GM19463 (cell line): ENCODE data around the gene C16orf90.
"Not testable (repeated sequence)": the region's sequence is repeated elsewhere in the genome, so short reads cannot be mapped to it uniquely, and the experiment has no call there.

Source experiments
- ATAC-seq: cut with Tn5 transposase; IDR thresholded peaks from one replicate; pipeline ENCODE4 v1.9.1; 2021; ENCODE audit warnings: mild to moderate bottlenecking, moderate library complexity; ENCODE audit not compliant: unreplicated experiment

The C16orf90 gene, protein sequence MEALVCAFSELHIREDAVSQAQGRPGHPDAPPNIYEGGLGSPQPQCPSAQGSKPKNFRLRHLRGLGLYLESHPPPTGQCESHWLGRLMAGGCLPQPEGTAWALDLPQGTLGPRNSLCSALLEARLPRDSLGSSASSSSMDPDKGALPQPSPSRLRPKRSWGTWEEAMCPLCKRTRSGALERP

DNA sequence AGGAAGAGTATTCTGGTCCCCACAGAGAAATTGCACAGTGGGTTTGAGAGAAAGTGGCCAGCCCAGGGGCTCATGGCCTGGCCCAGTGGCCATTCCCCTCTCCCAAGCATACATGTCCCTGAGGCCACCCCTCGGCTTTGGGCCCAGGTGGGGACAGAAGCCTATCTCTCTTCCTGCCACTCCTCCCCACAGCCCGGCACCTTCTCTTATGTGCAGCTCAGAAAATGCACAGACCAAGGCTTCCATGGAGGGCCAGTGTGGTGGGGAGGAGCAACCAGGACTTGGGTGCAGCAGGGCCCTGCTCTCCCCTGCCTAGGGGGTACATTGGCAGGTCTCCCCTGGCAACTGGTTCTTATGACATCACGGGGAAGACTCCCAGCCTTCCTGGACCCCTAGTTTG lies at the start of gene C16orf90:
C16orf90 (minus strand) TSS at position 314 of the 400 bp plus-strand sequence; CDS start at position 246, 68 bp downstream.
- ATAC-seq: no peak

DNA sequence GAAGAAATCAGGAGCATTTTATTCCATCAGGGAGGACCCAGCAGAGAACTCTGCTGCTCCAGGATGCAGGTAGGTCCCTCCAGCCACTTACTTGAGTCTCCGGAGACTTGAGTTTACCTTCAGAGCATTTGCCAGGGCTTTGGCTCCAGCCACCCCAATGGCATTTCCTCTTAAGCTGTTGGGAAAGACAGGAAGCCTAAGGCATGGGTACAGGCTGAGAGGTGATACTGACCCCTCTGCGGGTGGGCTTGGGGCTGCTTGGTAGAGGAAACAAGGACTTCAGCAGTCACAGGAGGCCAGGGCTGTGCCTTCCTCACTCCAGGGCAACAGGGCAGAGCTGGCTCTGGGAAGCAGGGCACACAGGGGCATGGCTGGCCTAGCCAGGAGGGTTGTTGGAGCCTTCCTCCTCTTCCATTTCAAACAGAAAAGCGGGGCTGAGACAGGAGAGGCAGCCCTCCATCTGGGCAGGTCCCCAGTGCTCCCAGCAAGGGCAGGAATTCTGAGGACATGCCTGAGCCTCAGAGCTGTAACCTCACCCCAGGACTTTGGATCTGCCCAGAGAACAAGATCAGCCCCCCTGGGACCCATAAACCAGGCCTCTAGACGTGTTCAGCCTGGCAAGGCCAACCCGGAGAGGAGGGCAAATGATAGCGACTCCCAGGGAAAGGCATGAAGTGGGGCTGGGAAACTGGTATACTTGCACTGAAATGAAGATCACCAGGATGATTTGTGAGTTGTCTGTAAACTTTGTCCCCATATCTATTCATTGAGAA lies 47.5 kb upstream of the C16orf90 start:
- no peak for ATAC-seq

DNA sequence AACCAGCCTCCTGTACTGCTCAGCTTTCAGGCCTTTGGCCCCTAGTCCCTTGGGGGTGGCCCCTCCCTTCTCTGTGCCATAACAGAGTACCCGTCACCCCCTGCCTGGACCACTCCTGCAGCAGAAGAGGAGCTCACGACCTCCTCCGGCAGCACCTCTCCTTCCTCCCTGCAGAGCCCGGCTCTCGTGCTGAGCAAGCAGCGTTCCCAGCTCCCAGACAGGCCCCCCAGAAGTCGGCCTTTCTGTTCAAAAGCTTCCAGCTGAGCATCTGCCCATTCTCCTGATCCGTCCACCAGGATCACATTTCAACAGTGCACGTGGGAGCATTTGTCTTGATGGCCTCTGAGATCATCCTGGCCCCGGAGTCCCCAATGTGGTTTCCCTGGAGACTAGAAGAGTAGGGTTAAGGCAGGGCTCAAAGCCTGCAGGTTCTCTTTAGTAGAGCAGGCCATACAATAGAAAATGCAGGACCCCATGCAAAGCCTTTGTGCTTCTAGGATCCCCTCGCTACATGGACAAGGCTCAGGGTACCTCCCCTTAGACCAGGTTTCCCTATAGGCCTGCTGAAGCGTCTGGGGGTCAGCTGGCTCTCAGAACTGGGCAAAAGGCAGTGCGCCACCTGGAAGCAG lies 46.4 kb upstream of the C16orf90 start:
- no peak for ATAC-seq

DNA sequence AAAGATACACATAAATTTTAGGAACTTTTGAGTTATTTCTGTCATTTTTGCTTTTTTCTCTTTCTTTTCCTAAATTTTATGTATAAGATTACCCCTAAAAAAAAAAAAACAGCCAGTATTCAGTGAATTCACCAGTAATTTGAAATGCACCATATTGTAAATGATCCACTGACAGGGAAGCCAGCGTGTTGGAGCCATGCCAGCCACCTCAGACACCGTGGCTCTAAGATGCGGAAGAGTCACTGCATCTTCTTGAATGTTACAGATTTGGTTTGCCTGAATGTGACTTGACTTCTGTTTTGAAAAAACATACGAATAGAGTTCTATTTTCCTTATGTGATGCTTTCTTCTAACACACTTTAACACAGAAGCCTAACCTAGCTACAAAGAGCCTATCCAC lies 42.9 kb upstream of the C16orf90 start:
- ATAC-seq: no peak

DNA sequence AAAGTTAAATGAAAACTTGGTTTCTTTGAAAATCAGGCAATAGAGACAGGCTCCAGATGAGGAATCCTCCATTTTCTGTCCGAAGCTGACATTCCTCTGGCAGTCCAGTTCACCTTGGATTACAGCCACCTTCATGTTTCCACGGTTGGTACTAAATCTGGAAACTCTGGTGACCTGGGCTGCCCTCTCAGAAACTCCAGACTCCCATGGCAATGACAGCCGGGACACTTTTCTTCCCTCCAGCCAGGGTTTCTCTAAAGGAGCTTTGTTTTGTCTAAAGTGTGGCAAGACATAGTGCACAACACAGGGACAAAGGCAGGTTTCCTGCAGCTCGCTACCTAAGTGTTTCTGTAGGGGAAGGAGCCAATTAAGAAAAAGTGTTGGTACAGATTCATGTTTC lies 41.6 kb upstream of the C16orf90 start:
- ATAC-seq: no peak

DNA sequence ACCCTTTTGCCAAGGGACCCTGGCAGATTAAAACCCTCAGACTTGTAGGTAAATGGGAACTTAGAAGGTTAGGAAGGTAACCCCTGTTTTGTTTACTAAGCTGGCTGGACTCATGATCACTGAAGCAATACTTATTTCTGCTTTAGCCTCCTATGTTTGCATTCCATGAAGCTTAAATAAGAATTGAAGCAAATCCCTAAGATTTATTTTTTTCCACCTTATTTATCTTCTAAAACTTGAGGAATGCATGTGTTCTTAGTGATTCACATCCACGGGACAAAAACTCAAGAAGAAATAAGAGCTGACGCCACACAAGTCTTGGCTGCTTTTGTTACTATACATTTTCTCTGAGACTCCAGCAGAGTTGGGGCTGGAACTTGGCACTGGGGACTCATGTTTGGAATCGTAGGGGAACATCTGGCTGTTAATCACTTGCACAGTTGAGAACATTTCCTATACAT lies 41.0 kb upstream of the C16orf90 start:
- no peak for ATAC-seq

DNA sequence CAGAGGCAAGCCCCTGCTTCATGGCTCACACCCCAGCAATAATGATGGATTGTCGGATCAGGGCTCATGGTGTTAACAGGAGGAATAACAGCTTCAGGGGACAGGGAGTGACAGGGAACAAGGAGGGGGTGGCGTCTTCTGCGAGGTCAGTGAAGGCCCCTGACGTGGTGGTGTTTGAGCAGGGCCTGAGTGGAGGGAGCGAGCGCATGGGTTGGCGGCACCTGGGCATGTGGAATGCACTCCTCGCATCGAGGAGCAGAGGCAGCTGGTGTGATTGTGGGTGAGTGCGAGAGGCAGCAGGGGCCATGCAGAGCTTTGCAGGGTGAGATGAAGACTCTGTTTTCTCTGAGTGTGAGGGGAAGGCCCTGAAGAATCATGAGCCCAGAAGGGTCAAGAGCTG lies 38.8 kb upstream of the C16orf90 start:
- no peak for ATAC-seq

DNA sequence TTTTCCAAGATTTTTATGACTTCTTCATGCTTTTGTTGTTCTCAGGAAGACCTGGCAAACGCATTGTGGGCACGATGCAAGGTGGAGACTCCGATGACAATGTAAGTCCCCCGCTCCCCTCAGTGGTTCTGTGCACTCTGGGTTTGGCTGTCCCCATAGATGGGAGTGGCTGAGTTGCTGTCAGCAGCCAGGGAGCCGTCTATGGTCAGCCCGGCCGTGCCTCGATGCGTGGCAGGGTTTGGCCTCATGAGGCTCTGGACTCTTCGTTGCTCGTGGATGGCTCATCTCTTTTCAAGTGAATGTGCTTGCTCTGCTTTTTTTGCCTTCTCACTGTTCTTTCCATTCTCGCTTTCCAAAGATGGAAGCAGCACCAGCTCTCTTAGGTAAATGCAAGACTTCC lies 37.5 kb upstream of the C16orf90 start:
- no peak for ATAC-seq

DNA sequence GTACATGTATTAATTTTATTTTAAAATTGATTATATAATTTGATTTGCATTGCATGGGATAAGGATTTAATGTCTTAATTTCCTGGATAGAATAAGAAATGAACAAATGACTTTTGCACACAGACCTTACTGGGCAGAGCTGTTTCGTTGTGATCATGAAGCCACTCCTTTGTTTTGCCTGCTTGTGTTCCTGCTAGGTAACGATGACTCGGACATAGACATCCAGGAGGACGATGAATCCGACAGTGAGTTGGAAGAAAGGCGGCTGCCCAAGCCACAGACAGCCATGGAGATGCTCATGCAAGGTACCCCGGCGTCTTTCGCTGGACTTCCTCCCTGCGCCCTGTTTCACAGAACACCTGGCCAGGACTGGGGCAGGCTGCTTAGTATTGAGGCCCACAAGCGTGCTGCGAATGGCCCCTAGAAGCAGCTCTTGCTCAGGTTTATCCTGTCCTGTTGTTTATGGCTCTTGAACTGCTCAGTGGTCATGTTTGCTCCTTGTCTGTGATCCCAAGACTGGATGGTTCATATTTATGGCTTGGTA lies 35.2 kb upstream of the C16orf90 start:
- ATAC-seq: no peak

DNA sequence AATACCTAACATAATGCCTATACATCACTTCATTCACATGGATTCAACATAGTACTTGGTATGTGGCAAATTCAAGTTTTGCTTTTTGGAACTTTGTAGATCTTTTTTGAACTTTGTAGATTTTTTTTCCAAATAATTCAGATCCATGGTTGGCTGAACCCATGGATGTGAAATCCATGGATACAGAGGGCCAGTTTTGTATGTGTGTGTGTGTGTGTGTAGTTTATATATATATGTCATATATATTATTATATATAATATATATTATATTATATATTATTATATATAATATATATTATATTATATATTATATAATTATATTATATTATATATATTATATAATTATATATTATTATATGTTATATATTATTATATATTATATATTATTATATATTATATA lies 33.9 kb upstream of the C16orf90 start:
- no peak for ATAC-seq

DNA sequence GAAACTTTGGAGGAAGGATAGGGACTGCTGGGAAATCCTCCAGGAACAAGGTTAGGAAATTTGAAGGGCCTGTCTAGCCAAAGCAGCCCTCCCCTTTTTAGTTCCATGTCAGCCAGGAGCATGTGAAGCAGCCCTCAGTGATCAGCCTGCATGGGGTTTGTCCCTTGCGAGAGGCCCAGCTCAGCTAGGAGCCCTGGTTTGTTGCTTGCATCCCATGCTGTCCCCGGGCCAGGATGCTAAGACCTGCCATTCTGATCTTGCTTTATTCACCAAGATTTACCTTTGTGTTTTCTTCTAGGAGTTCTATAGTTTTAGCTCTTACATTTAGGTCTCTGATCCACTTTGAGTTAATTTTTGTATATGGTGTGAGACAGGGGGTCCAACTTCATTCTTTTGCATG lies 33.1 kb upstream of the C16orf90 start:
- ATAC-seq: no peak

DNA sequence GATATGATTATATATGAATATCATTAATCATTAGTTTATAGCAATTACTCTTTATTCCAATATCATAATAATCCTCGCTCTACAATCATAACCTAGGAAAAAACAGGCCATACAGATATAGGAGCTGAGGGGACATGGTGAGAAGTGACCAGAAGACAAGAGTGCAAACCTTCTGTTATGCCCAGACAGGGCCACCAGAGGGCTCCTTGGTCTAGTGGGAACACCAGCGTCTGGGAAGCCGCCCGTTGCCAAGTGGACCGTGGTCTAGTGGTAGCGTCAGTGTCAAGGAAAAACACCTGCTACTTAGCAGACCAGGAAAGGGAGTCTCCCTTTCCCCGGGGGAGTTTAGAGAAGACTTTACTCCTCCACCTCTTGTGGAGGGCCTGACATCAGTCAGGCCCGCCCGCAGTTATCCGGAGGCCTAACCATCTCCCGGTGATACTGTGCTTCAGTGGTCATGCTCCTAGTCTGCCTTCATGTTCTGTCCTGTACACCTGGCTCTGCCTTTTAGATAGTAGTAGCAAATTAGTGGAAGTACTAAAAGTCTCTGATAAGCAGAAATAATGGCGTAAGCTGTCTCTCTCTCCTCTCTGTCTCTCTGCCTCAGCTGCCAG lies 32.0 kb upstream of the C16orf90 start:
- ATAC-seq: not testable (repeated sequence)

DNA sequence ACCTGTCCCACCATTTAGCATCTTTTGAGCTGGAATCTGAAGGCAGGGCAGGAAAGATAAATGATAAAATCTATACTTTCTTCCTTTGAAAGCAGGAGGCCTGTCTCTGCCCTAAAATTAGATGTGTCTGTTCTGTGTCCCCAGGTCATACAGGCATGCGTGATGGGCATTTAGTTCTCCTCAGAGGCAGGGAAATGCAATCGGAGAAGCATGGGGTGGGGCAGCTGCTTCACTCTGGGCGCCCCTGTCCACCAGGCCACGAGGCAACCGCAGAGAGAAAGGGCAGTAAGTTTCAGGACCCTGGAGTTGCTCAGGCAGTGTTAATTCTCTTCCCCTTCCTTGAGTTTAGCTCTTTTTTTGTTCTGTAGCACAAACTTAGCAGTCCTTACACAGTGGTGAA lies 30.7 kb upstream of the C16orf90 start:
- no peak for ATAC-seq

DNA sequence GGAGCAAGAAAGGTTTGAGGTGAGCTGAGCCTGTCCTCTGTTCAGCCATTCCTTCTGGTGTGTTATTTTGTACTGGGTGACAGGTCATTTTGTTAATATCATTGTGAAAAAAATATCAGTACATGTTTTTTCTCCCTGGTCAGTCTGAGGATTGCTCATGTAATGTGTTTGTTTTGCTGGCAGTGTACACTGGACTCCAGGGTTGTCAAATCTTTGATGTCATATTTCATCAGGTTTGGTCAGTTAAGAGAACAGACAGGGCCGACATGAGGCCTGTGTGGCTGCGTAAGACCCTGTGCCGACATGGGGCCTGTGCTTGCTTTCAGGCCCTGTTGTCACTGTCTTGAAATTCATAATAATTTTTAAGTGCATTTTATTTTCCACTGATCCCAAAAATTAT lies 28.0 kb upstream of the C16orf90 start:
- ATAC-seq: no peak

DNA sequence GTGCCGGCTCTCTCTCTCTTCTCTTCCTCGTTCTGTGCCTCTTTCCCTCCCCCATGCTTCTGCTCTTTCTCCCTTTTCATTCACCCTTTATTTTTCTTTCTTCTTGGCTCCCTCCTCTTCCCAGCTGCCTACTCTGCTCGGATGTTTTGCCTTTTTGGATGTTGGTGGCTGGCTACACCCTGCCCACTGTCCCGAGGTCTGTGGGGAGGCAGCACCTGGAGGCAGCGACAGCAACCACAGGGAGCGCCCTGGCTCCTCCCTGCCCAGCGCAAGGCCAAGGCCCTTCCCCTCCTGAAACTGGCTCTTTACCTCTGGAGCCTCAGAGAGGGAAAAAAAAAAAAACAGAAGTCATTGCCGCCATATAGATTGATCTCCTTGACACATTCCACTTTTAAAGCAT lies 25.6 kb upstream of the C16orf90 start:
- ATAC-seq: no peak

DNA sequence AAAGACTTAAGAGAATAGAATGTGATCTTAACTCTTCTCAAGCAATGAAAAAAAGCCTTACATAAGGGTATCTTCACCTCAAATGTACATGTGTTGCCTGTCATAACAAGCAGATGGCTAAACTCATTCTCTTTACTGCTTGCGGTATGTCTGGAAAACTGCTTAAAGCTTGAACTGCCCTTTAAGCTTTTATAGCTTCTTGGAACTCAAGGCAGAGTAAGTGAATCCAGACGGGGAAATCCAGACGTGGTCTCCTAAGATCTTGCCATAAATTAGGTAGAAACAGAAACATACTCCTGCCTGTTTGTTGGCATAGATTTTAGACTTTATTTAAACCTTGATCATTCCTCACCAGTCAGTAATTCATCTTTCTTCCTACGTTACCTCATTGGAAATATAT lies 25.1 kb upstream of the C16orf90 start:
- ATAC-seq: no peak

DNA sequence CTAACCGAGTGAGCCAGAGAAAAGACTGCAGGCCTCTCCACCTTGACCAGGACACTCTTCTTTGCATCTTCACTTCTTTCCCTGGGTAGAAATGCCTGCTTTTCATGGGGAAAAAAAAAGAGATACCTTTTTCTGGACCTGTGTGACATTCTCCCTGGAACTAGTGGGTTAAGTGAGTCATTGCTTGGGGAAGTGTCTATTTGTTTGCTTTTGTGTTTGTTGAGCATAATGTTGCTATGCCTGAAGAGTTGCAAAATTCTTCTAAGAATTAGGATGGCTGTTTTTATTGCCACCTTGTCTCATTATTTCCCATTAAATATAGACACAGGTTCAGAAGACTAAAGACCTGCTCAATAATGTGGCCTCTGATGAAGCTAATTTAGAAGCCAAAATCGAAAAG lies 24.3 kb upstream of the C16orf90 start:
- no peak for ATAC-seq

DNA sequence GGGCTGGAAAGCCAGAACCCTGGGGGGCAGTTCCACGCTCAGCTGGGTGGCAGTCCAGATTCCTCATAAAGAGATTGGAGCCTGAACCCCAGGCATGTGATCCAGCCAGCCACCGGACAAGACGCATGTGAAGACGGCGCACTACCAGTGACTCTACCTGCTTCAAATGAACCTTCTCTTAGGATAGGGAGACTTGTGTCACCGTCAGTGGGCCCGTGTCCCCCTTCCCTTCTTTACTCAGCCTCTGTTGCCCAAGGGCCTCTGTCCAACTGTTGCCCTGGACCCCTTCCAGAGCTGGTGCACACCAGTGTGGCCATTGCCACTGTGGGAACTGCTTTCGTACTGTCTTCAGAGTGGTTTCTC lies 23.7 kb upstream of the C16orf90 start:
- no peak for ATAC-seq

DNA sequence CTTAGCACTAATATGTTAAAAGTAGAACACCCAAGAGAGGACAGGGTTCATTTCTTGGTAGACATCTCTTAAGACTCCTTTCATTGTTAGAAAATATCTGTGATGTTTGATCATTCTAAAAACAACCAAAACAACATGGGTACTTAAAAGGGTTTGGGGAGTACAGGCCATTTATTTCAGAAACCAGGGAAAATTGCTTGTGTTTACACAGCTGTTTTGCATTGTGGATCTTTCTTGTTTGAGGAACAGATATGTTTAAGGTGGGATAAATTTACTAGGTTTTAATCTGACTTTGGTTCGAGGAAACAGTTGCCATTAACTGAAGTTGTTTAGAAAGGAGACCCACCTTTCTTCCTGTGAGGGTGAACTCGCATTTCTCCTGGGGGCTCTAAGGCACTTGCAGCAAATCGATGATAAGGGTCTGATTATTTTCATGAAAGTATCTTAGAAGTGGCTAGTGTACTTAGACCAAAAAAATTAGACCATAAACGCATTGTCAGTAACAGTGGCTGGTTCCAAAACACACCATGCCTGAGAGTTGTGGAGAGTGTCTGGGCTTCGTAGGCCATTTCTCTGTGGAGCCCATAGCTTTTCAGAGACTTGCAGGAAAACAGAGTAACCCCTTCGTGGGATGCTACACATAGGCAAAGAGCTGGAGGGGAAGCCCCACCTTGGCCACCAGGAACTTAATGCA lies 23.1 kb upstream of the C16orf90 start:
- ATAC-seq: no peak

DNA sequence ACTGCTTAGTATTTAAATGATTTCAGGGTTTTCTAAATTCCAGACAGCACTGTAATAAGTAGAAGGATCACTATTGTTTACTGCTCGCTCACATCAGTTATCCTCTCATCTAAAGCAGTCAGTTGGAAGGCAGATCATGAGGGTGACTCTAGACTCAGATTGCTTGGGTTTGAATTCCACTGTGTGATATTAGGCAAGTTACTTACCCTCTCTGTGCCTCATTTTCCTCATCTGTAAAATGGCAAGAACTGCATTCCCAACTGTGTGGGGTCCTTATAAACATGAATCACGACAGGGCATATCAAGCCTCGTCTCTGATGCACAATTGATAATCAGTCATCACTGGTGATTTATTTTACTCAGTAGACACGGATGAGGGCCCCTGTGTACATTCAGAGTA lies 20.6 kb upstream of the C16orf90 start:
- ATAC-seq: no peak

DNA sequence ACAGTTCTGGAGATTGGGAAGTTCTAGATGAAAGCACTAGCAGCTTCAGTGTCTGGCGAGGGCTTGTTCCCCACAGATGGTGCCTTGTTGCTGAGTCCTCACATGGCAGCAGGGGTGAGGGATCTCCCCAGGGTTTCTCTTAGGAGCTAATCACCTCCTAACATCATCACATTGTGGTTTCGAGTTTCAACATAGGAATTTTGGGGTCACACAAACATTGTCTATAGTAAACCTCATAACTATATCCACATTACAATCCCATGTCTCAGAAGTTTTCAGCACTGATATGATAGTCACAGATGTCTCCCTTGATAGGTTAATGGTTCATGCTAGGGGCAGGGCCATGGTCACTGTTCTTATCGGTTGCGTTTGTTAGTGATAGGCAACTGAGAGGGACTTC lies 19.3 kb upstream of the C16orf90 start:
- no peak for ATAC-seq
